Lower lobe of right lung (tissue), 2 donors: ENCODE results near the gene PNPLA7. TPM values are rescaled to one million over a fixed set of nuclear protein-coding genes. Genes with fewer than 3 reads are reported as not detected.
A peak's percentile ranks its signal among the peaks of the same experiment; 100 is the strongest.

Experiments used
- ATAC-seq, 2 donors: fragments of 200-7000 bp; cut with Tn5 transposase; one replicate each; pipeline ENCODE4 v1.9.1; 2020 to 2022; ENCODE audit warnings: mild to moderate bottlenecking in 2 of 2, moderate library complexity in 2 of 2
- DNase-seq: peaks from one replicate; pipeline ENCODE4 v3.0.0-alpha.2; 2020
- H3K27ac ChIP-seq: fragments of 200-600 bp; one replicate; pipeline ENCODE4 v1.8.0; 2022
- H3K27me3 ChIP-seq: fragments of 200-600 bp; one replicate; pipeline ENCODE4 v1.8.0; 2022; ENCODE audit warnings: low read depth
- H3K36me3 ChIP-seq: fragments of 200-600 bp; one replicate; pipeline ENCODE4 v1.8.0; 2022; ENCODE audit warnings: mild to moderate bottlenecking
- H3K4me1 ChIP-seq: fragments of 200-600 bp; one replicate; pipeline ENCODE4 v1.8.0; 2022
- H3K4me3 ChIP-seq: fragments of 200-600 bp; one replicate; pipeline ENCODE4 v1.8.0; 2022; ENCODE audit warnings: mild to moderate bottlenecking
- H3K9me3 ChIP-seq: fragments of 200-600 bp; one replicate; pipeline ENCODE4 v1.8.0; 2022
- CTCF ChIP-seq: fragments of 200-600 bp; IDR thresholded peaks from one replicate; pipeline ENCODE4 v1.8.0; 2022; ENCODE audit warnings: antibody characterized with exemption, mild to moderate bottlenecking
- intact Hi-C: fragments of 100-400 bp; cut with DNase I; formaldehyde crosslinking; loops from one replicate; pipeline ENCODE4 v1.11.0; 2022
- total RNA-seq: library from RNA; stranded (reverse); fragmentation: NEBNext Ultra II Directional; extraction: Animal tissue kit (Norgen Biotek cat#: 25700); gene quantifications from one replicate; pipeline ENCODE4 v1.2.1, GENCODE V29; 2021
- donor health status: DM: no; HTN: yes; CAD: no; lungs with severe emphysema.

PNPLA7 gene
- total RNA-seq, 1 donor from 2014 or later, result 12.2 TPM

- H3K9me3 ChIP-seq, result no peaks in the 10 kb centered on the region
- intact Hi-C loops, result no loop called here
- DNase-seq, result peak; percentile 43
- H3K27me3 ChIP-seq, result no peaks in the 10 kb centered on the region
- no peak overlapping the region for H3K4me3 ChIP-seq
- no peak for ATAC-seq
- no peaks in the 10 kb centered on the region for H3K36me3 ChIP-seq
- H3K27ac ChIP-seq, result no peak overlapping the region
- TF ChIP-seq CTCF, result no peak
- H3K4me1 ChIP-seq, result peaks cover 2% of the 10 kb centered on the region
Measured at GRCh38 chr9:137430723-137431415, 119.3 kb downstream of the PNPLA7 start.

- no peak for ATAC-seq
- Histone ChIP-seq H3K4me1 (no peaks in the 10 kb centered on the region), H3K9me3 (no peaks in the 10 kb centered on the region), H3K27me3 (no peaks in the 10 kb centered on the region), H3K36me3 (no peaks in the 10 kb centered on the region), H3K4me3 (no peak overlapping the region), H3K27ac (no peak overlapping the region)
- no peak for TF ChIP-seq CTCF
- intact Hi-C loops, result no loop called here
- DNase-seq, result peak; percentile 41
Measured at GRCh38 chr9:137429974-137430722, 120.1 kb downstream of the PNPLA7 start.

- TF ChIP-seq CTCF, result no peak
- H3K4me1 ChIP-seq, result peaks cover 3% of the 10 kb centered on the region
- no peak overlapping the region for H3K27ac ChIP-seq
- no peaks in the 10 kb centered on the region for H3K27me3 ChIP-seq
- no peaks in the 10 kb centered on the region for H3K36me3 ChIP-seq
- no peaks in the 10 kb centered on the region for H3K9me3 ChIP-seq
- intact Hi-C loops, result no loop called here
- DNase-seq, result peak; percentile 40
- no peak overlapping the region for H3K4me3 ChIP-seq
- no peak for ATAC-seq
Measured at GRCh38 chr9:137429546-137429890, 120.7 kb downstream of the PNPLA7 start.

- Histone ChIP-seq H3K27me3 (no peaks in the 10 kb centered on the region), H3K4me3 (no peak overlapping the region), H3K36me3 (no peaks in the 10 kb centered on the region), H3K27ac (no peak overlapping the region), H3K4me1 (peaks cover 8% of the 10 kb centered on the region), H3K9me3 (no peaks in the 10 kb centered on the region)
- intact Hi-C loops, result no loop called here
- ATAC-seq (no peak), DNase-seq (peak; percentile 48)
- no peak for TF ChIP-seq CTCF
Measured at GRCh38 chr9:137428841-137429545, 121.2 kb downstream of the PNPLA7 start.

- no peak for ATAC-seq
- no peak overlapping the region for H3K27ac ChIP-seq
- intact Hi-C loops, result no loop called here
- no peaks in the 10 kb centered on the region for H3K27me3 ChIP-seq
- TF ChIP-seq CTCF, result no peak
- H3K36me3 ChIP-seq, result no peaks in the 10 kb centered on the region
- no peaks in the 10 kb centered on the region for H3K9me3 ChIP-seq
- no peak overlapping the region for H3K4me3 ChIP-seq
- no peak for DNase-seq
- peaks cover 10% of the 10 kb centered on the region for H3K4me1 ChIP-seq
Measured at GRCh38 chr9:137428311-137428630, 121.9 kb downstream of the PNPLA7 start.
